ENCODE data around the gene PLD4.

DNA sequence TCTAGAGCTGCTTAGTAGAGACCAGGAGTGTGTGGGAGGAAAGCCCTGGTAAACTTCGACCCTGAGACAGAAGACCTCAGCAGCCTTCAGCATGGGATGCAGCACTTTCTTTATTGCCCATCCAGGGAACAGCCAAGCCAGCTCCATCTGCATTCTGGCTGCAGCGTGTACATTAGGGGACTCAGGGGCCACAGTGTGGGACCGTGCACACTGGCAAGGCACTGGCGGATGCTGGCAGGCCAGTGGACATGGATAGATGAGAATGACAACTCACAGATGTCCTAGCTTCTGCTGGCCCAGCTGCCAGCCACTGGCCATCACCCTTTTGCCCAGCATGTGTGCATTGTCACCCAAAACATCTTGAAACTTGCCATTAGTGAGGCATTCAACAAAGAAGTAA lies 12.5 kb downstream of the PLD4 start:
- TF ChIP-seq, protein P1, sequence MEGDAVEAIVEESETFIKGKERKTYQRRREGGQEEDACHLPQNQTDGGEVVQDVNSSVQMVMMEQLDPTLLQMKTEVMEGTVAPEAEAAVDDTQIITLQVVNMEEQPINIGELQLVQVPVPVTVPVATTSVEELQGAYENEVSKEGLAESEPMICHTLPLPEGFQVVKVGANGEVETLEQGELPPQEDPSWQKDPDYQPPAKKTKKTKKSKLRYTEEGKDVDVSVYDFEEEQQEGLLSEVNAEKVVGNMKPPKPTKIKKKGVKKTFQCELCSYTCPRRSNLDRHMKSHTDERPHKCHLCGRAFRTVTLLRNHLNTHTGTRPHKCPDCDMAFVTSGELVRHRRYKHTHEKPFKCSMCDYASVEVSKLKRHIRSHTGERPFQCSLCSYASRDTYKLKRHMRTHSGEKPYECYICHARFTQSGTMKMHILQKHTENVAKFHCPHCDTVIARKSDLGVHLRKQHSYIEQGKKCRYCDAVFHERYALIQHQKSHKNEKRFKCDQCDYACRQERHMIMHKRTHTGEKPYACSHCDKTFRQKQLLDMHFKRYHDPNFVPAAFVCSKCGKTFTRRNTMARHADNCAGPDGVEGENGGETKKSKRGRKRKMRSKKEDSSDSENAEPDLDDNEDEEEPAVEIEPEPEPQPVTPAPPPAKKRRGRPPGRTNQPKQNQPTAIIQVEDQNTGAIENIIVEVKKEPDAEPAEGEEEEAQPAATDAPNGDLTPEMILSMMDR (conservative IDR thresholded peaks at IDR 0.05; ENCODE audit: low read length) = no peak
- TF ChIP-seq EZH2phosphoT487 (IDR thresholded peaks at IDR 0.05; ENCODE audit: borderline replicate concordance) = no peak

Measured in Loucy (cell line).